GM20431 (cell line): ENCODE measurements around the gene SREBF1.

Experiments
- in situ Hi-C: fragments of 300-500 bp; cut with MseI, MboI; formaldehyde crosslinking; loops from one replicate; pipeline ENCODE4 v1.15.0; 2020; ENCODE audit warnings: low sequenced_read_pairs; ENCODE audit not compliant: unreplicated experiment

SREBF1 gene

GRCh38 chr17:17798573-17799255 is 38.1 kb downstream of the SREBF1 start:
- in situ Hi-C loops = no loop called here

GRCh38 chr17:17798010-17798556 is 38.7 kb downstream of the SREBF1 start:
- in situ Hi-C loops = no loop called here

- in situ Hi-C loops = no loop called here
Observed at GRCh38 chr17:17797119-17797809, 39.5 kb downstream of the SREBF1 start.

- in situ Hi-C loops = no loop called here
Observed at GRCh38 chr17:17796787-17797061, 40.1 kb downstream of the SREBF1 start.

GRCh38 chr17:17795946-17796786 is 40.6 kb downstream of the SREBF1 start:
- in situ Hi-C loops = no loop called here

GRCh38 chr17:17795296-17795695 is 41.5 kb downstream of the SREBF1 start:
- in situ Hi-C loops = no loop called here

GRCh38 chr17:17794382-17794781 is 42.4 kb downstream of the SREBF1 start:
- in situ Hi-C loops = no loop called here

GRCh38 chr17:17793378-17794214 is 43.2 kb downstream of the SREBF1 start:
- in situ Hi-C loops = no loop called here

GRCh38 chr17:17792551-17793377 is 44.0 kb downstream of the SREBF1 start:
- in situ Hi-C loops = no loop called here

GRCh38 chr17:17792037-17792550 is 44.7 kb downstream of the SREBF1 start:
- in situ Hi-C loops = no loop called here

GRCh38 chr17:17790637-17791464 is 45.9 kb downstream of the SREBF1 start:
- in situ Hi-C loops = no loop called here

- in situ Hi-C loops = no loop called here
Observed at GRCh38 chr17:17789828-17790636, 46.8 kb downstream of the SREBF1 start.

- in situ Hi-C loops = no loop called here
Observed at GRCh38 chr17:17789410-17789809, 47.4 kb downstream of the SREBF1 start.

- in situ Hi-C loops = no loop called here
Observed at GRCh38 chr17:17788967-17789366, 47.8 kb downstream of the SREBF1 start.

- in situ Hi-C loops = no loop called here
Observed at GRCh38 chr17:17787568-17787967, 49.2 kb downstream of the SREBF1 start.

GRCh38 chr17:17786998-17787397 is 49.8 kb downstream of the SREBF1 start:
- in situ Hi-C loops = no loop called here

- in situ Hi-C loops = no loop called here
Observed at GRCh38 chr17:17785407-17785806, 51.4 kb downstream of the SREBF1 start.
